ENCODE data around the gene ARHGEF7. TPM values are rescaled to one million over a fixed set of nuclear protein-coding genes. Genes with fewer than 3 reads are reported as not detected.

ARHGEF7 gene
- total RNA-seq, 4 donors from 2014 or later = 69.9 to 163 (median 102) TPM

DNA sequence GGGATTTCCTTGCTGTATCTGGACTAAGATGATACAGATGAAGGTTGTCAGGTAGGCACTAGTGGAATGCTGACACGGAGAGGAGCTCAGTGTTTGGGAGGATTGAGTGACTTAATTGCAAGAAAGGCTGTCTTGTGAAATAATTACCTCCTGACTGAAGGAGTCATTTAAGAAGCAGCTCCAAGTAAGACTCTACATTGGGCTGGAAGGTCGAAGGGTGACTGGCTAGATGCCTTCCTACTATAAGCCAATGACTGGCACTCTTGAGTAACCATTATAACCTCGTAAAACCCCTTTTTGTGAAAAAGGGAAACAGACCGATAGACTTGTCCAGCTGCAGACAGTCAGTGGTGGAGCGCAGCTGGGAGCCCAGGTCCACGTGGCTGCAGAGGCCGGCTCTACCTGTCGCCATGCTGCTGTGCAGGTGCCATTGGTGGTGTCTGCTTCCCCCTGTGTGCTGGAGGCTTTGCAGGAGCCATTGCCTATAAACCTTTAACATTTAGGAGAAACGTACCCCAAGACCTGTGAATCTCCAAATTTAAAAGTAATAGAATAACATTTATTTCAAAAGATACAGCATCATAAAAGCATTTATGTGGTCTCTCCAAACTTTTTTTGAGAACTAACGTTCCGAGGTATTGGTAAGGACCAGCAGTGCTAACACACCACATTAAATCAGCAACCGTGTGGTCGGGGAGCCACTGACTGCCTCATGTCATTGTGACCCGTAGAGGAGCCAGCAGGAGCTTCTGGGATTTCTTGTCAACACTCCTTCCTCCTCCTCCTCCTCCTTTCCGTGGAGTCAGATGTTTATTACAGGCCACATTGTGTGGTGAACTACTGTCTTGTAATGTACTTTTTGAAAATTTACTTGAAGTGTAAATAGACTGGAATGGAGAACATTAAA is 124.9 kb downstream of the ARHGEF7 start:
- TF ChIP-seq, protein P1, sequence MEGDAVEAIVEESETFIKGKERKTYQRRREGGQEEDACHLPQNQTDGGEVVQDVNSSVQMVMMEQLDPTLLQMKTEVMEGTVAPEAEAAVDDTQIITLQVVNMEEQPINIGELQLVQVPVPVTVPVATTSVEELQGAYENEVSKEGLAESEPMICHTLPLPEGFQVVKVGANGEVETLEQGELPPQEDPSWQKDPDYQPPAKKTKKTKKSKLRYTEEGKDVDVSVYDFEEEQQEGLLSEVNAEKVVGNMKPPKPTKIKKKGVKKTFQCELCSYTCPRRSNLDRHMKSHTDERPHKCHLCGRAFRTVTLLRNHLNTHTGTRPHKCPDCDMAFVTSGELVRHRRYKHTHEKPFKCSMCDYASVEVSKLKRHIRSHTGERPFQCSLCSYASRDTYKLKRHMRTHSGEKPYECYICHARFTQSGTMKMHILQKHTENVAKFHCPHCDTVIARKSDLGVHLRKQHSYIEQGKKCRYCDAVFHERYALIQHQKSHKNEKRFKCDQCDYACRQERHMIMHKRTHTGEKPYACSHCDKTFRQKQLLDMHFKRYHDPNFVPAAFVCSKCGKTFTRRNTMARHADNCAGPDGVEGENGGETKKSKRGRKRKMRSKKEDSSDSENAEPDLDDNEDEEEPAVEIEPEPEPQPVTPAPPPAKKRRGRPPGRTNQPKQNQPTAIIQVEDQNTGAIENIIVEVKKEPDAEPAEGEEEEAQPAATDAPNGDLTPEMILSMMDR (IDR thresholded peaks at IDR 0.05) = no peak
- no peak for ATAC-seq (ENCODE audit: low FRiP score)
- no peak for DNase-seq (ENCODE audit: low spot score)

DNA sequence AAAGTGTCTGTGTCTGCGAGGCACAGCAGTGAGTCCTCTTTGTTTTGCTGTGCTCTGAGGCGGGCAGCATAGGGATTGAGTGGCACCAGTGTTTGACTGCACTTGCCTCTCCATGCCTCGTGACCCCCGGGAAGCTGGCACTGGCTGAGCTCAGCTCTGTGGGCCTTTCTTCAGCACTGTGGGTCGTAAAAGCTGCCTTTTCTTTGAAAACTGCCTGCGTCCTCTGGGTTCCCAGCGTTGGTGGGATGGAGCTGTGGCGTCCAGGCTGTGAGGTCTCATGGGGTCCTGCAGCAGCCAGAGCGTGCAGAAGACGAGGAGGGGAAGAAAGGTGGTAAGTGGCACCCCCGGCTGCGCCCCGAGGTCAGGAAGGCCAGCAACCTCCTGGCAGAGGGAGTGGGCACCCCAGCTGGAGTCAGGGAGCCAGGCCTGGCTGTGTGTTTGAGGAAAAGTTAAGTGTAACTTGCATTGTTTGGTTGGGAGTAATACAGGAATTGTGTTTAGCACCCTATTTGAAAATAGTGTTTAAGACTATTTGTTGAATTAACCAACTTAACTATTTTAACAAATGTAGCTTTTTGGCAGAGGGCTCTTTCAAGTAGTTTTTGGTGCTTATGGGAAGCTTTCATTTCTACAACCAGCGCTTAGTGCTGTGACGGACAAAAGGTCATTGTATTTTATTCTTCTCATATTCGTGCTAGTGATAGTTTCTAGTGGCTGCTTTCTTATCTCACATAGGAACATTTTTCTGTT is 126.1 kb downstream of the ARHGEF7 start:
- DNase-seq (ENCODE audit: low spot score) = no peak
- no peak for ATAC-seq (ENCODE audit: low FRiP score)
- TF ChIP-seq, protein P1 (IDR thresholded peaks at IDR 0.05) = no peak

DNA sequence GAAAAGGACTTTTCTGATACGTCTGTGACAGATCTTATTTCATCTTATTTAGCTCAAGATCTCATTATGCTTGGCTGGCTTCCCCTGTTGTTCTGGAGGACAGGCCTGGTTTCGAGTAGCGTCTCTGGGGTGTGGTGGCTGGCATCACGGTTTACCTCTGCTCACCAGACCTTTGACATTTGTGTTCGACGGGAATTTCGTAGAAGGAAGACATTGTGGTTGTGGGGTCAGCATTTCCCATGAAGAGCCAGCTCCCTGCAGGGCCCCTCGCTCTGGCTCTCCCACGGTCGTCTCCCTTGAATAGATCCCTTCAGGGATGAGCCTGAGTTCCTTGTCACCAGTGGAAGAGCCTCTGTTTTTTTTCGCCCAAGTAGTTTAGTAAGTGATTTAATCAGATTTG is 126.8 kb downstream of the ARHGEF7 start:
- DNase-seq (ENCODE audit: low spot score) = no peak
- TF ChIP-seq, protein P1 (IDR thresholded peaks at IDR 0.05) = no peak
- ATAC-seq (ENCODE audit: low FRiP score) = no peak

DNA sequence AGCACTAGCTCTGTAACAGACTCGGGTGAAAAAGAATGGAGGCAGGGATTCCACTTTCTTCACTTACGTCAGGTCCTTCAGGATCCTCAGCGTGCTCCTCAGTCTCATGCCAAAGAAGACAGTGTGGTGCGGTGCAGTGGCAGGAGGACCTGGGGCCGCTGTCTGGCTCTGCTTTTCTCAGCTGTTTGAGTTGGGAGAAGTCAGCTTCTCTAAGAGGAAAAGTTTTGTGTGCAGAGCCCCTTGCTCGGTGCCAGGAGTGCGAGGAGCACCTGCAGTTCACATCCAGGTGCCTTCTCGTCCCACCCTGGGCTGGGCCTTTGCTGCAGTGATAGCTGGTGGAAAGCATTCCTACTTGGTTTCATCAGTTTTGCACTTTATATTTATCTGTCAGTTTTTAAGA is 127.5 kb downstream of the ARHGEF7 start:
- TF ChIP-seq, protein P1 (IDR thresholded peaks at IDR 0.05) = no peak
- ATAC-seq (ENCODE audit: low FRiP score) (no peak), DNase-seq (ENCODE audit: low spot score) (no peak)

DNA sequence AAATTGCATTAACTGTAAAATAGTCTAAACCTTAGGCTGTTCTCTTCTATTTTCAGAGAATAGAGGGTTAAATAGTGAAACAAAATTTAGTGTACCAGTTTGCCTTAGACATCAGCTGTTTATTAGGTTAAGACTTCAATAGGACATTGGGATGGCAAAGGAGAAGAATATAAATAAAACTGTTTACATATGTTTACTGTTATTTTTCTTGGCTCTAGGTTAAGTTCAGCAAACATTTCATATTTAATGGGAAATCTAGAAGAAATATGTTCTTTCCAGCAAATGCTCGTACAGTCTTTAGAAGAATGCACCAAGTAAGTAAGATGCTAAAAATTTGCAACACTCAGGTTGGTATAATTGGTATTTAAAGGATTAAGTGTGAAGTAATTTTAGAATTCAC is 128.9 kb downstream of the ARHGEF7 start:
- no peak for ATAC-seq (ENCODE audit: low FRiP score)
- TF ChIP-seq, protein P1 (IDR thresholded peaks at IDR 0.05) = no peak
- no peak for DNase-seq (ENCODE audit: low spot score)

DNA sequence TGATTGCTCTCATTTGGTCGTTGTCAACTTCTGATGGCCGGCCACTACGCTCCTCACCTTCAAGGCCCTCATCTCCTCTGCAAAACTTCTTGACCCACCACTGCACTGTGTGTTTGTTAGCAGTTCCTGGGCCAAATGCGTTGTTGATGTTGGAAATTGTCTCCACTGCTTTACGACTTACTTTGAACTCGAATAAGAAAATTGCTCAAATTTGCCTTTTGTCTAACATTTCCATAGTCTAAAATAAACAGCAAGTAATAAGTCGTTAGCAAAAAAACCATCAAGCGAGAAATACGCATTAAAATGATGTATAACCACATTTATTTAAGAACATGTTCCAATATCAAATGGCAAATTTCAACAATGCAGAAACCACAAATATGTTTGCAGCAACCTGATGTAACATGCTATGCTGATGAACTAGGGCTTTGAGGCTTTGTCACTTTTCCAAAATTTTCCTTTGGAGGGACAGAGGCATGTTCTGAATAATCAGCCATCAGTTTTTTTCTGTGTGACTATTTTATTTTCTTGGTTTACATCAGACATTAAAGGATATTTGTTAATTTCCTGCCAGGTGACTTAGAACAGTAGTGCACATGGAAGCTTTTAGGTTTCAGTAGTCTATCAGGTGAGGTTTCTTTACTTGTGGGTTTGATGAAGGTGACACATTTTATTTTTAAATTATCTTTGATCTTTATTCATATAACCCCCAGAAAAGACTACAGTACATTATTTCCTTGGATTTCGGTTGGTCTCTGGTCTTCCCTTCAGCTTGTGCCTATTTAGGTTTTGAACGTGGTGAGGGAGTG is 130.7 kb downstream of the ARHGEF7 start:
- TF ChIP-seq, protein P1 (IDR thresholded peaks at IDR 0.05) = no peak
- DNase-seq (ENCODE audit: low spot score) = no peak
- no peak for ATAC-seq (ENCODE audit: low FRiP score)
